Activated CD4-positive, alpha-beta memory T cell treated with anti-CD3 and anti-CD28 coated beads, Interleukin-2, amount 10 ng/mL, durations not matched to agents 7 days and 5 days (primary cell): ENCODE data around the gene SIDT2. TPM values are rescaled to one million over a fixed set of nuclear protein-coding genes. Genes with fewer than 3 reads are reported as not detected.
"Not testable (repeated sequence)": the region's sequence is repeated elsewhere in the genome, so short reads cannot be mapped to it uniquely, and the experiment has no call there.

Experiments used
- CTCF ChIA-PET: fragments of 350-600 bp; sonication (Branson Sonifier 250); formaldehyde crosslinking; loops from one replicate; lab custom pipeline; 2021; ENCODE audit warnings: antibody characterized with exemption, inconsistent platforms; lab: Charles Lee
- POLR2A ChIA-PET: fragments of 350-600 bp; sonication (Branson Sonifier 250); formaldehyde crosslinking; loops from one replicate; lab custom pipeline; 2021; ENCODE audit warnings: antibody characterized with exemption; lab: Charles Lee
- DNase-seq: peaks from one replicate; pipeline ENCODE4 v3.0.0-alpha.2; 2020
- H3K27ac Mint-ChIP-seq: one replicate; pipeline ENCODE4 v1.8.0; 2021; ENCODE audit warnings: mild to moderate bottlenecking, mixed read lengths
- H3K27me3 Mint-ChIP-seq: one replicate; pipeline ENCODE4 v1.8.0; 2021; ENCODE audit warnings: mixed read lengths
- H3K36me3 Mint-ChIP-seq: one replicate; pipeline ENCODE4 v1.8.0; 2021; ENCODE audit warnings: low read depth, mixed read lengths
- H3K4me1 Mint-ChIP-seq: one replicate; pipeline ENCODE4 v1.8.0; 2021; ENCODE audit warnings: mixed read lengths
- H3K4me3 Mint-ChIP-seq: one replicate; pipeline ENCODE4 v1.8.0; 2021; ENCODE audit warnings: mild to moderate bottlenecking, mixed read lengths
- H3K9me3 Mint-ChIP-seq: one replicate; pipeline ENCODE4 v1.8.0; 2021; ENCODE audit warnings: mixed read lengths
- total RNA-seq, 2 experiments: library from RNA; stranded (reverse); gene quantifications; one replicate each; pipeline ENCODE4 v1.2.3, GENCODE V29; 2021

Gene SIDT2
- total RNA-seq = 10 to 100 TPM; 38.1 to 42.9 TPM

DNA sequence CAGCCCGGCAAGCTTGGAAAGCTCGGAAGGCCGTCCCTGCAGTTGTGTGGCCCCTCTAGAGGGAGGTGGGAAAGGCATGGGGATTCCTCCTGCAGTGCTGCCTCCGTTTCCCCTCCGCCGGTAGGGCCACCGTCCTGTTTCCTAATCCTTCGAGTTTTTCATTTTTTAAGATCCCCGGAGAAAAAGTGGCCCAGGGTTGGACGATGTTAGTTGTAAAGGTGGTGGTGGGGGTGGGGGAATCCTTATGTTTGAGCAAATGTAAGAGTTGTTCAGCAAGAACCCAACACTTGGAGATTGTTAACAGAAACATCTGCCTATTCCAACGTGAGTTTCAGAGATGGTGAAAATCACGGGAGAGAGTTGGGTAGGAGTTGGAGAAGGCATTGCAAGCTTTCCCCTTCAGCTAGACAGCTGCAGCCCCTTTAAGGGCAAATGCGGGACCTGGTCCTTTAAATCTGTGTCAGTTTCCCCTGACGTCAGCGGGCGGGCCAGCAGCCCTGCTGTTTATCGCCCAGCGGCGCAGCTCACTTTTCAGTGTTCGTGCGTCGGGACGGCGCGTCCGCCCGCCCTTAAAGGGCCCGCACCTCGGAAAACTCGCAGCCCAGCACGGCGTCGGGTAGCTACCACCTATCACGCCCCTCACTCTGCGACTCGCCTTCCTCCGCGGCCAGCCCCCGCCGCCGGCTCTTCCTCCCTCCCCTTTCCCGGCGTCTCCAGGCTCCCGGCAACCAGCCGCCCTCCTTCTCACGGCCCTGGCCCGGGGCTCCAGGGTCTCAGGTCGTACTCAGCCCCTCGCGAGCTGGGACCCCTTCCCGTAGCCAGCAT is at the start of gene SIDT2:
TSS of gene SIDT2 (plus strand) at position 534 of the 825 bp plus-strand sequence. CDS start 521 bp downstream, outside the sequence.
- H3K27me3 Mint-ChIP-seq = no peaks in the 10 kb centered on the region
- H3K27ac Mint-ChIP-seq = peak within 1 kb of the TSS; percentile 85
- peak; percentile 93 for DNase-seq
- peaks cover 32% of the 10 kb centered on the region for H3K4me1 Mint-ChIP-seq
- no peaks in the 10 kb centered on the region for H3K9me3 Mint-ChIP-seq
- ChIA-PET POLR2A (interaction anchor here (0.7 to 6.0 kb wide), 20 partner anchors 8 to 406 kb away, joined by 3 to 50 read pairs (median 4); partner anchors contain the start of genes BUD13, CEP164, PAFAH1B2 and PCSK7), CTCF (interaction anchor here (1.0 to 7.3 kb wide), 8 partner anchors 8 to 387 kb away, joined by 3 to 95 read pairs (median 6); partner anchors contain the start of genes APOA5, PAFAH1B2, PCSK7 and RNF214)
- peak within 1 kb of the TSS; percentile 92 for H3K4me3 Mint-ChIP-seq
- no peaks in the 10 kb centered on the region for H3K36me3 Mint-ChIP-seq

DNA sequence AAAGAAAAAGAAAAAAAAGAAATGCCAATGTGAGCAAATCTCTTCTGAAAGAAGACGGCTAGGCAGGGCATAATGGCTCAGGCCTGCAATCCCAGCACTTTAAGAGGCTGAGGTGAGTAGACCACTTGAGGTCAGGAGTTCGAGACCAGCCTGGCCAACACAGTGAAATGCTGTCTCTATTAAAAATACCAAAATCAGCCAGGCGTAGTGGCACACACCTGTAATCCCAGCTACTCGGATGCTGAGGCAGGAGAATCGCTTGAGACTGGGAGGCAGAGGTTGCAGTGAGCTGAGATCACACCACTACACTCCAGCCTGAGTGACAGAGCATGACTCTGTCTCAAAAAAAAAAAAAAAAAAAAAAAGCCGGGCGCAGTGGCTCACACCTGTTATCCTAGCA is 48.1 kb upstream of the SIDT2 start:
- H3K27me3 Mint-ChIP-seq, H3K4me3 Mint-ChIP-seq, H3K9me3 Mint-ChIP-seq, DNase-seq, H3K36me3 Mint-ChIP-seq, H3K4me1 Mint-ChIP-seq, CTCF ChIA-PET, H3K27ac Mint-ChIP-seq: not testable (repeated sequence)
- POLR2A ChIA-PET = interaction anchor here (1.3 kb wide), 1 partner anchor 14 kb away, joined by 3 read pairs; the partner anchor contains the start of gene PAFAH1B2

DNA sequence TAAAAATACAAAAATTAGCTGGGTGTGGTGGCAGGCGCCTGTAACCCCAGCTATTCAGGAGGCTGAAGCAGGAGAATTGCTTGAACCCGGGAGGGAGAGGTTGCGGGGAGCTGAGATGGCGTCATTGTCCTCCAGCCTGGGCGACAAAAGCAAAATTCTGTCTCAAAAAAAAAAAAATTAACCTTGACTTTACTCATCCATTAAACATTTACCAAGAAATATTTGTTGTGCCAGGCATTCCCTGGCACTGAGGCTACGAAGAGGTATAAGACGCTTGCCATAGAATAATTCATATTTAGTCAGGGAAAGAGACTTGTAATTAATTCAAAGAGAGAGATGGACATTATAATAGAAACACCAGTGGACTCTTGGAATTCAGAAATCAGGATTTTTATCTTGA is 47.7 kb upstream of the SIDT2 start:
- Mint-ChIP-seq H3K4me1 (no peaks in the 10 kb centered on the region), H3K27me3 (peaks cover 8% of the 10 kb centered on the region), H3K36me3 (no peaks in the 10 kb centered on the region), H3K4me3 (no peak overlapping the region), H3K9me3 (no peaks in the 10 kb centered on the region), H3K27ac (no peak overlapping the region)
- DNase-seq = no peak
- ChIA-PET CTCF (no interaction called here), POLR2A (interaction anchor here (1.3 kb wide), 1 partner anchor 14 kb away, joined by 3 read pairs; the partner anchor contains the start of gene PAFAH1B2)

DNA sequence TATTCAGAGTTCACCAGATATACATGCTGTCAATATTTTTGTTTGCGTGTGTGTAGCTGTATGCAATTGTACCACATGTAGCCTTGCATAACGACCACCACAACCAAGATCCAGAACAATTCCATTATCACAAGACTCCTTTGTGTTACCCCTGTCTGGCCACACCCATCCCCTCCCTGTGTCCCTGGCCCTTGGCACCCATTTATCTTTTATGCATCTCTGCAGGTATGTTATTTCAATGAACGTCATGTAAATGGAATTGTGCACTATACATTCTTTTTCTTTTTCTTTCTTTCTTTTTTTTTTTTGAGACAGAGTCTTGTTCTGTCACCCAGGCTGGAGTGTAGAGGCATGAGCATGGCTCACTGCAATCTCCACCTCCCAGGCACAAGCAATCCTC is 44.1 kb upstream of the SIDT2 start:
- no peaks in the 10 kb centered on the region for H3K9me3 Mint-ChIP-seq
- CTCF ChIA-PET = no interaction called here
- H3K4me3 Mint-ChIP-seq = no peak overlapping the region
- H3K4me1 Mint-ChIP-seq = no peaks in the 10 kb centered on the region
- POLR2A ChIA-PET = no interaction called here
- no peaks in the 10 kb centered on the region for H3K27me3 Mint-ChIP-seq
- H3K36me3 Mint-ChIP-seq = no peaks in the 10 kb centered on the region
- DNase-seq = no peak
- no peak overlapping the region for H3K27ac Mint-ChIP-seq

DNA sequence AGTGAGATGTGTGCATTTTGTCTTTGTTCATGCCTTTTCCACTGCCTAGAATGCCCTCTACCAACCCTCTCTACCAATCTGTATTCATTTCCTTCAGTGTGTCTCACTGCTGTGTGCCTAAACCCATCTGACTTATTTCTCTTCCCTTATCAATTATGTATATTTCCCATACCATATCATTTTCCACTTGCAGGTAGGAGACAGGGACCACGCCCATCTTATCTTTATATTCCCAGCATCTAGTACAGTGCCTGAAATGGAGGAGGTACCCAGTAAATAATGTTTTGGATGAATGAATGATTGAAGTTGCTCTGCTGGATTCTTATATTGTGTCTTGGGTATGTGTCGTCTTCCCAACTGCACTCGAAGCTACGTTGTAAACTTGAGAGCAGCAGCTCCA is 43.6 kb upstream of the SIDT2 start:
- H3K9me3 Mint-ChIP-seq, CTCF ChIA-PET: not testable (repeated sequence)

DNA sequence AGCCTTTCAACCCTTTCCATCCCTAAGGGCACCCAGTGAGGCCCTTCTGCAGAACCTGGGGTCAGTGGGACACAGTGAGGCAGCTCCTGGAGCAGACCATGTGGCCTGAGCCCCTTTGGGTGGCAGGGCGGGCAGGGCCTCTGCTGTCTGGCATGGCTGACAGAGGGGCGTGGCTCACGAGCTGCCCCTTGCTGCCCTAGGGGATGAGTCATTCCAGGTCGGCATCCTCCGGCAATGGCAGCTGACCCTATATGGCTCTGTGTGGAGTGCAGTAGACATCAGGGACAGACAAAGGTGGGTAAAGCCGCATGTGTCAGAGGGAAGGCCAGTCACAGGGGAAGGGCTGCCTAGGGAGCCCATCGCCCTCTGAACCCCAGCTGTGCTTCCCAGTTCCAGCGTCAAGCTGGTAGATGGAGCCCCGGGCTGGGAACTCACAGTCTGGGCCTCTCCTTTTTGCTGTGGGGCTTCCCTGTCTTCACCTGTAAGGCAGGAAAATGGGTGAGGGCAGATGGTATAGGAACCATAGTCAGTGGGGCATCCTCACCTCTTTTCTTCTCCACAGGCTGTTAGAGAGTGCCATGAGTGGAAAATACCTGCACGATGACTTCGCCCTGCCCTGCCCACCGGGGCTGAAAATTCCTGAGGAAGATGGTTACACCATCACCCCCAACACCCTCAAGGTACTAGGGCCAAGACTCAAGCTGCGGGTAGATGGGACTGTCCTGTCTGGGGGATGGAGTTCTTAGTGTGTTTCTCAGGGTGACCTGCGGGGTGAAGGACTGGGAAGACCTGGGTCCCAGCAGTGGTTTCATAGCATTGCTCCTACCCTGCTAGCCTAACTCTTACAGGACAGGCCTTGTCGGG is 41.1 kb upstream of the SIDT2 start:
- DNase-seq, POLR2A ChIA-PET, H3K9me3 Mint-ChIP-seq, H3K36me3 Mint-ChIP-seq, H3K27ac Mint-ChIP-seq, H3K4me1 Mint-ChIP-seq, H3K4me3 Mint-ChIP-seq, CTCF ChIA-PET: not testable (repeated sequence)
- H3K27me3 Mint-ChIP-seq = peaks cover 17% of the 10 kb centered on the region

More for the DNA sequence above, 43.6 kb upstream of the SIDT2 start:
- H3K27me3 Mint-ChIP-seq, H3K27ac Mint-ChIP-seq, POLR2A ChIA-PET, H3K4me1 Mint-ChIP-seq, DNase-seq, H3K36me3 Mint-ChIP-seq, H3K4me3 Mint-ChIP-seq: not testable (repeated sequence)

DNA sequence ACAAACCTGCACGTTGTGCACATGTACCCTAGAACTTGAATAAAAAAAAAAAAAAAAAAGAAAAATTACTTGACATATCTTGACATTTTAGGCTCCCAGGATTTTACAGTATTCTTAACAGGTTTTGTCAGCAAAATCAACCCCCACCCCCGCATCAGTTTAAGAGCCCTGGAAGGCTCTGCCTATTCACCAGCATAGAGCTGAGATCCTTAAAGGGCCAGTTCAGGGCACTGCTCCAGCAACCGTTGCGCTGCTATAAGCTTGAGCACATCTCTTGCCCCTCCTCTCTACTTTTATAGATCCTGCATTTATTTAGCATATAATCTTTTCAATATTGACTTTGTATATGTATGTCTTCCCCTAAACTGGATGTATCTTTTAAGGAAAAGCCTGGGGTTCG is 35.2 kb upstream of the SIDT2 start:
- peak overlapping the region; percentile 96 for H3K4me3 Mint-ChIP-seq
- peaks cover 33% of the 10 kb centered on the region for H3K36me3 Mint-ChIP-seq
- H3K9me3 Mint-ChIP-seq = no peaks in the 10 kb centered on the region
- H3K4me1 Mint-ChIP-seq = peaks cover 44% of the 10 kb centered on the region
- peaks cover 17% of the 10 kb centered on the region for H3K27me3 Mint-ChIP-seq
- peak; percentile 25 for DNase-seq
- ChIA-PET CTCF (interaction anchor here (0.6 to 6.0 kb wide), 8 partner anchors 9 to 648 kb away, joined by 3 to 39 read pairs (median 4); partner anchors contain the start of gene SIDT2), POLR2A (interaction anchor here (0.9 to 4.7 kb wide), 15 partner anchors 14 to 369 kb away, joined by 3 to 50 read pairs (median 6); partner anchors contain the start of genes APOA1, BUD13, CEP164 and PCSK7)
- H3K27ac Mint-ChIP-seq = peak overlapping the region; percentile 80

DNA sequence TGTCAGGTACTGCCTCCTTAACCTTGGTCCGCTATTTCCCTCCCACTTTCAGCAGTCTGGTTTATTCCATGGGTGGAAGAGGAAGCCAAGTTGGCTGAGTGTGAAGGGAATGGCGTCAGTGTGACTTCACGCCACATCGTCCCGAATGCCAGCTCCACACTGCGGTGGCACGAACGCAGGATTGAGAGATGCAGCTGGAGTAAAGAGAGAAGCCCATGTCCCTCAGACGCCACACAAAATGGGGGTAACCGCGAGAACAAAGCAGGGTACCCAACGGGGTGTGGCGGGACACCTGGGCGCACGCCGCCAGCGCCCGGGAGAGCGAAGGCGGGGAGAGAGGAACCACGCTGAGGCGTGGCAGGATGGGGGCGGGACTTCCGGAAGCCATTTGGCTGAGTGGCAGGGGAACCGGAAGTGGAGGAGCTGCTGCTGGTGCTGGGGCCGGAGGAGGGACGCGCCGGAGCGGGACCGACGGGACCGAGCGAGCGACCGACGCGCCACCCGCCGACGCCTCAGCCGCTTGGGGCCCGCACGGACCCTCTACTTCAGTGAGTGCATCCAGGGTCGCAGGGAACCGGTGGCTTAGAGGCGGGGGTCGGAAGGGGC is 34.6 kb upstream of the SIDT2 start, which contains the start of gene PAFAH1B2:
TSS of gene PAFAH1B2 (plus strand) at position 417 of the 606 bp plus-strand sequence. CDS start 8,161 bp downstream, outside the sequence.
- peak within 1 kb of the TSS; percentile 86 for H3K27ac Mint-ChIP-seq

DNA sequence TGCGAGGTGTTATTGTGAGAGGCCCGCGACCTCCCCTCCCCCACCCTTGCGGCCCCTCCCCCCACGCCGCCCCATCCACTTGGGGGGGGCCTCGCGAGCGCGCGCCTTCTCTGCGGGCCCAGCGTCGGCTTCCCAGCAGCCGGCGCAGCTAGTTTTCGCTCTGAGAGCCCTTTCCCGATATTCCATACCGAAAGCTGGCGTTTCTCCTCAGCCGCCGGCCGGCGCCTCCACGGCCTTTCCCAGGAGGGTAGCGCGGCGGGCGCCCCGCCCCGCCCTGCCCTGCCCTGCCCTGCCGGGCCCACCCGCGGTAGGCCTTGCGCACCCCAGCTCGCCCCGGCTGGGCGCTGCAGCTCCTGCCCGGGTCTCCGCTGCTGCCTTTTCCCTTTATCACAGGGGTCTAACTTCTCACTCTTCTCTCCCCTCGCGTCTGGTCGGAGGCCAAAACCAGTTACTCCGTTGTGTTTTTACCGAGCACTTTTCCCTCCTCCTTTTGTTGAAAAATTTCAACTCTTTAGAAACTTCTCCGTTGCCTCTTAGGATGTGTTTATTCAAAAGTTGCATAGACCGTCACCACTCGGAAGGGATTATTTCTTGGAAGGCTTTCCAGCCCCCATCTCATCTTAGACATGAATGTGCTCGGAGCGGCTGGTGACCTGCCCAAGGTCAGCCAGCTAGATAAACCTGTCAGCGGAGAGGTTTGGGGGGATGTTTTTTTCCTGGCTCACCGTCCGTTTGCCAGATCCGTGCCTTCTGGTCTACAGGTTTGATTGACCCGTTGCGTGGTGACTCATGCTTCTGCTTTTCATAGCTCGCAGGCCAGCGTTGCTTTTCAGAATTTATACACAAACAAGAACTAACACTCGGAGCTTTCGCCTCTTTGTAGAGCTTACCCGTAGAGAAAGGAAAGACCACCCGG is 33.8 kb upstream of the SIDT2 start:
- ChIA-PET CTCF (interaction anchor here (1.0 to 6.0 kb wide), 6 partner anchors 35 to 355 kb away, joined by 3 to 39 read pairs (median 4); partner anchors contain the start of gene SIDT2), POLR2A (interaction anchor here (0.5 to 4.7 kb wide), 24 partner anchors 10 to 395 kb away, joined by 3 to 50 read pairs (median 4); partner anchors contain the start of genes APOA1, BUD13, CEP164 and PCSK7)
- Mint-ChIP-seq H3K36me3 (peaks cover 41% of the 10 kb centered on the region), H3K27ac (peak overlapping the region; percentile 86), H3K4me3 (peak overlapping the region; percentile 96), H3K27me3 (peaks cover 17% of the 10 kb centered on the region), H3K9me3 (no peaks in the 10 kb centered on the region), H3K4me1 (peaks cover 47% of the 10 kb centered on the region)
- peak; percentile 39 for DNase-seq

More for the DNA sequence above, 34.6 kb upstream of the SIDT2 start, which contains the start of gene PAFAH1B2:
- peak; percentile 95 for DNase-seq
- Mint-ChIP-seq H3K27me3 (peaks cover 17% of the 10 kb centered on the region), H3K9me3 (no peaks in the 10 kb centered on the region), H3K36me3 (peaks cover 38% of the 10 kb centered on the region), H3K4me3 (peak within 1 kb of the TSS; percentile 96), H3K4me1 (peaks cover 45% of the 10 kb centered on the region)
- POLR2A ChIA-PET = interaction anchor here (0.6 to 4.7 kb wide), 24 partner anchors 14 to 370 kb away, joined by 3 to 50 read pairs (median 4); partner anchors contain the start of genes APOA1, BUD13, CEP164 and PCSK7
- CTCF ChIA-PET = interaction anchor here (0.6 to 6.0 kb wide), 10 partner anchors 8 to 648 kb away, joined by 3 to 39 read pairs (median 4); partner anchors contain the start of gene SIDT2

DNA sequence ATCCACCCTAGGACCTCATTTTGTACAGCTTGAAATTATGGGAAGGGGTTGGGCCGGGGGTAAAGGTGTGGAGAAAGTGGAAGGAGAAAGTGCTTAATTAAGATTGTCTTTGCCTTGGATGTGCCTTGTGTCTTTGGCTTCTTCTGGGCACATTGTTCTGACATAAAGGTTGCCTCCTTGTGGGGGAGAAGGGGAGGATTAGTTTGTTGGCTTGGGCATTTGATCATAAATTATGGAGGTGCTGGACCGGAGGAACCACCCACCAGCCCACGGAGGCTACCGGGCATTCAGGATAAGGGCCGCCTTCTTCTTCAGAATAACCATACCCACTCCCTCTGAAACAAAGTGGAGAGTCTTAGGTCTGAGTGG is 33.2 kb upstream of the SIDT2 start:
- Mint-ChIP-seq H3K4me1 (peaks cover 49% of the 10 kb centered on the region), H3K9me3 (no peaks in the 10 kb centered on the region), H3K36me3 (peaks cover 46% of the 10 kb centered on the region), H3K27me3 (peaks cover 10% of the 10 kb centered on the region), H3K4me3 (peak overlapping the region; percentile 96), H3K27ac (peak overlapping the region; percentile 86)
- CTCF ChIA-PET = interaction anchor here (1.5 to 6.0 kb wide), 4 partner anchors 34 to 356 kb away, joined by 3 to 39 read pairs (median 8); partner anchors contain the start of gene SIDT2
- no peak for DNase-seq
- POLR2A ChIA-PET = interaction anchor here (0.5 to 4.7 kb wide), 10 partner anchors 9 to 396 kb away, joined by 3 to 50 read pairs (median 6); partner anchors contain the start of genes CEP164, PCSK7, RNF214 and SIDT2

DNA sequence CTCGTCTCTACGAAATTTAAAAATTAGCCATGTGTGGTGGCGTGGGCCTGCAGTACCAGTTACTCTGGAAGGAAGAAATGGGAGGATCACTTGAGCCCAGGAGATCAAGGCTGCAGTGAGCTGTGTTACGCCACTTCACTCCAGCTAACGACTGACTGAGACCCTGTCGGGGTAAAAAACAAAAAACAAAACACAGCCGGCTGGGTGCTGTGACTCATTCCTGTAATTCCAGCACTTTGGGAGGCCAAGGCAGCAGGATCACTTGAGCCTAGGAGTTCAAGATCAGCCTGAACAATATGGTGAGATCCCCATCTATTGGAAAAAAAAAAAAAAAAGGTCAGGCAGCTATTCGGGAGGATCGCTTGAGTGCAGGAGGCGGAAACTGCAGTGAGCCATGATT is 32.0 kb upstream of the SIDT2 start:
- peak overlapping the region; percentile 96 for H3K4me3 Mint-ChIP-seq
- peaks cover 4% of the 10 kb centered on the region for H3K27me3 Mint-ChIP-seq
- no peak overlapping the region for H3K27ac Mint-ChIP-seq
- H3K9me3 Mint-ChIP-seq = no peaks in the 10 kb centered on the region
- DNase-seq = no peak
- POLR2A ChIA-PET = interaction anchor here (1.3 to 4.7 kb wide), 5 partner anchors 10 to 84 kb away, joined by 3 to 50 read pairs (median 7); partner anchors contain the start of genes PCSK7, RNF214 and SIDT2
- H3K4me1 Mint-ChIP-seq = peaks cover 51% of the 10 kb centered on the region
- CTCF ChIA-PET = interaction anchor here (0.7 to 6.0 kb wide), 6 partner anchors 33 to 355 kb away, joined by 3 to 39 read pairs (median 4); partner anchors contain the start of genes APOA5 and SIDT2
- peaks cover 49% of the 10 kb centered on the region for H3K36me3 Mint-ChIP-seq
